BJ (cell line): Measurements from ENCODE around the gene KCNK3. TPM values are rescaled to one million over a fixed set of nuclear protein-coding genes. Genes with fewer than 3 reads are reported as not detected.

Experiments
- CTCF ChIA-PET: fragments of 350-600 bp; formaldehyde crosslinking; extraction: SDS; loops from one replicate; lab custom pipeline; 2021; ENCODE audit warnings: antibody characterized with exemption, inconsistent platforms; lab: Yijun Ruan, JAX
- POLR2A ChIA-PET: fragments of 300-600 bp; sonication (Branson Sonifier 250); formaldehyde crosslinking; extraction: SDS; loops from one replicate; lab custom pipeline; 2021; ENCODE audit warnings: antibody characterized with exemption; lab: Charles Lee
- DNase-seq: peaks from one replicate; pipeline ENCODE4 v3.0.0-alpha.2; 2011; ENCODE audit warnings: low read depth
- H3K27me3 ChIP-seq: 2 replicates; pipeline ENCODE4 v1.6.0; 2011; ENCODE audit warnings: low read length; ENCODE audit not compliant: control insufficient read depth, insufficient read depth
- H3K36me3 ChIP-seq: 2 replicates; pipeline ENCODE4 v1.5.1; 2011; ENCODE audit warnings: low read length; ENCODE audit not compliant: control insufficient read depth, insufficient read depth
- H3K4me3 ChIP-seq: 2 replicates; pipeline ENCODE4 v1.5.1; 2011; ENCODE audit warnings: low read depth, mild to moderate bottlenecking, control low read depth, low read length
- polyA plus RNA-seq: library from polyadenylated mRNA; depleted of rRNA; stranded (reverse); fragments of >200 nt; gene quantifications from 2 replicates; pipeline ENCODE4 v1.2.3, GENCODE V29; 2011
- TF ChIP-seq, protein P1 (sequence below): IDR thresholded peaks from 2 replicates; pipeline ENCODE4 v1.5.1; 2011; ENCODE audit warnings: low read depth, mild to moderate bottlenecking, control low read depth, inconsistent platforms, low read length, moderate library complexity; ENCODE audit not compliant: insufficient read depth

The KCNK3 gene
- polyA plus RNA-seq, 1 experiment, result 0.22 TPM

DNA sequence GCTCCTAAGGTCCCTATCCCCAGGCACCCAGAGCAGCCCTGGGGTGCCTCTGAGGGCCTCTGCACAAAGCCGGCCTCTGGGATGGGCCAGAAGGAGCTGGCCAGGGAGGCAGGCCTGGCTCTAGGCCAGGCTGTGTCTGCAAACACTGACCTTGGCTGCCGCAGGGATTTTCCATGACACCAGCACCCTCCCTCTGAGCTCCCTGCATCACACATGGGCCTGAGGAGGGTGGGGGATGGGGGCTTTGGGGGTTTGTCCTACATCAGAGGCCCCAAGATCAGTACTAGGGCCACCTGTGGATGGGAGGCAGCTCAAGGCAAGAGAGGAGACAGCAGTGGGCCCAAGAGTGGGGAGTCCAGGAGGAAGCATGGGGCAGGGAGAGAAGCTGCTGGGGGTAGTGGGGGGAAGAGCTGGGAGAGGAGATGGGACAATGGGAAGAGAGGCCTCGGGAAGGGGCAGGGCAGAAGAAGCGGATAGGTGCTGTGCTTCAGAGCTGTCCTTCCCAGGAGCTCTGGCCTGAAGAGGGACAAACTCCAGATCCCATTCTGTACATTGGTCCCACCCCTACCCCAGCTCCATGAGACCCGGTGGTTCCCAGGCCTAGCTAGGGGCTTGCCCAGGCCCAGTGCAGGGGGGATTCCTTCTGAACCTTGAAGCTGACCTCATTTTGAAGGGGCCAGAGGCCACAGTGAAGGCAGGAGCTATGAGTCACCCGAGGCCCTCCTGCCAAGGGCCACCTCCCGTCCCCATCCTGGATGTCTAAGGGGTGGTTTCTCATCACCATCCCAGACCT, 28.0 kb downstream of the KCNK3 start:
- CTCF ChIA-PET, result interaction anchor here (1.5 to 1.6 kb wide), 2 partner anchors 16 to 115 kb away, joined by 5 to 6 read pairs; no protein-coding TSS in a partner anchor
- Histone ChIP-seq H3K4me3 (no peak overlapping the region), H3K36me3 (no peaks in the 10 kb centered on the region), H3K27me3 (no peaks in the 10 kb centered on the region; the same call in 1 of the 2 replicates)
- DNase-seq, result no peak
- POLR2A ChIA-PET, result no interaction called here
- TF ChIP-seq, protein P1, sequence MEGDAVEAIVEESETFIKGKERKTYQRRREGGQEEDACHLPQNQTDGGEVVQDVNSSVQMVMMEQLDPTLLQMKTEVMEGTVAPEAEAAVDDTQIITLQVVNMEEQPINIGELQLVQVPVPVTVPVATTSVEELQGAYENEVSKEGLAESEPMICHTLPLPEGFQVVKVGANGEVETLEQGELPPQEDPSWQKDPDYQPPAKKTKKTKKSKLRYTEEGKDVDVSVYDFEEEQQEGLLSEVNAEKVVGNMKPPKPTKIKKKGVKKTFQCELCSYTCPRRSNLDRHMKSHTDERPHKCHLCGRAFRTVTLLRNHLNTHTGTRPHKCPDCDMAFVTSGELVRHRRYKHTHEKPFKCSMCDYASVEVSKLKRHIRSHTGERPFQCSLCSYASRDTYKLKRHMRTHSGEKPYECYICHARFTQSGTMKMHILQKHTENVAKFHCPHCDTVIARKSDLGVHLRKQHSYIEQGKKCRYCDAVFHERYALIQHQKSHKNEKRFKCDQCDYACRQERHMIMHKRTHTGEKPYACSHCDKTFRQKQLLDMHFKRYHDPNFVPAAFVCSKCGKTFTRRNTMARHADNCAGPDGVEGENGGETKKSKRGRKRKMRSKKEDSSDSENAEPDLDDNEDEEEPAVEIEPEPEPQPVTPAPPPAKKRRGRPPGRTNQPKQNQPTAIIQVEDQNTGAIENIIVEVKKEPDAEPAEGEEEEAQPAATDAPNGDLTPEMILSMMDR, result no peak

DNA sequence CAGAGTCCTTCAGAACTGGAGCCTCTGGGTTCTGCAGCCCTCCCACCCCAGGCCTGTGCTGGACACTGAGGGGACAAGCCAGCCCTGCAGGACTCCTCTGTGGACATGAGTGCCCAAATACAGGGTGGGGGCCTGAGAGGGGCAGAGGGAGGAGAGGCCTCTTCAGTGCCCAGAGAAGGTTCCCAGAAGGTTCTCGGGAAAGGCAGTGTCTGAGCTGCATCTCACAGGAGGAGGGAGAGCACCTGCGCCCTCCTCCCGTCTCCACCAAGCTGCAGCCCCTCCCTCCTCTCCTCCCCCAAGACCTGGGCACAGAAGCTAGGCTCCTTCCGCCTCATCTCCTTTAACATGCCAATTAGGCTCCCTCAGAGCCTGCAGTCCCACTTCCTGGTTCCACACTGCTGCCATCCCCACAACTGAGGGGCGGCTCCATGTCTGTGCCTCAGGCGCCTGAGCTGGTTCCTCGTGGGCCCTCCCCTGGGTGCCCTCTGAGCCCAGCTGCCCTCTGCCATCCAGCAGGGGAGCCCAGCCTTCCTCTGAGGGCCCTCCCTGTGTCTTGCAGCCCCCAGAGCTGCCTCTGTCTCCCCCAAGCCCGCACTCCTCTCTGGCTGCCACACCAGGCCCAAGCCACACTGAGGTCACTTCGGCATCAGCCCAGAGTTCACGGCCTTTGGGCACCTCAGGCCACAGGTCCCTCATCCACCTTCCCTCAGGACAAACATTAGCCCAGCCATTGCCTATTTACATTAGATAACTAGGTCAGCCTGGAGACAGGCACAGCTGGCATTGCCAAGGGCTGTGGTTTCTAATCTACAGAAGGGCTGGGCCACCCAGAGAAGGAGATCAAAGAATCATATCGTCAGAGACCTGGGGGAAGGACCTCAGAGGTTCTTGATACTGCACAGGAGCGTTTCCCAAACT, 28.9 kb downstream of the KCNK3 start:
- H3K27me3 ChIP-seq, result no peaks in the 10 kb centered on the region
- CTCF ChIA-PET, result interaction anchor here (1.5 to 1.6 kb wide), 2 partner anchors 15 to 116 kb away, joined by 5 to 6 read pairs; no protein-coding TSS in a partner anchor
- no peaks in the 10 kb centered on the region for H3K36me3 ChIP-seq
- POLR2A ChIA-PET, result no interaction called here
- no peak overlapping the region for H3K4me3 ChIP-seq
- no peak for DNase-seq
- TF ChIP-seq, protein P1, result no peak

DNA sequence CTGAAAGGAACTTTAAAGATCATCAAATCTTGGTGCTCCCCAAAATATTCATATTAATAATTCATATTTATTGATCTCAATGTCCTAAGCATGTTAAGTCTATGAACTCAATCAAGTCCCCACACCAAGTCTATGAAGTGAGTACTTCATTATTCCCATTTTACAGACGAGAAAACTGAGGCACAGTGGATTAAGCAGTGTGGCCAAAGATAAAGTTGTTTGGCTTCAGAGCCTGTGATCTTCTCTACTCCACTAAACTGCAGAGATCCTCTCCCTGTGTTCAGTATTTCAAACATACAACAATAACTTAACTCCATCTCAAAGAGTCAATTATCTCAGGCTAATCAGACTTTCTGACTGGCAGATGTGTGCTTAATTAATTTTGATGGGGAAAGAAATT, 29.8 kb downstream of the KCNK3 start:
- H3K36me3 ChIP-seq, result no peaks in the 10 kb centered on the region
- no peak overlapping the region for H3K4me3 ChIP-seq
- CTCF ChIA-PET, result no interaction called here
- TF ChIP-seq, protein P1, result no peak
- DNase-seq, result no peak
- H3K27me3 ChIP-seq, result no peaks in the 10 kb centered on the region
- POLR2A ChIA-PET, result no interaction called here

DNA sequence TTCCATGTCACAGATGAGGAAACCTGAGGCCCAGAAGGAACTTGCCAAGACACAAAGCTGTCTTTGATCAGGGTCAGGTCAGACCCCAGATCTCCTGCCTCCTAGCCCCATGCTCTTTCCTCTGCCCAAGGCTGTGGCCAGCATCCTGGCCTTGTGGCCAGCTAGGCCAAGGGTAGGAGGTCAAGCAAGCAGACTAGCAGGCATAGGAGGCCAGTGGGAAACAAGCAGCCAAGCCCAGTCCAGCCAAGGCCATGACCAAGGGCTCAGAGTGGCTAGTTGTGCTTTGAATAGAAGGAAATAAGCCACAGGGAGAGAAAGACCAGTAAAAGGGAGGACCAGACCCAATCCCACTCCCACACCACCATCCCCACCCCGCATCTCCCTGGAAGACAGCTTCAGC, 30.4 kb downstream of the KCNK3 start:
- ChIA-PET POLR2A (interaction anchor here (0.6 kb wide), 1 partner anchor 50 kb away, joined by 10 read pairs; no protein-coding TSS in a partner anchor), CTCF (interaction anchor here (0.7 kb wide), 1 partner anchor 56 kb away, joined by 4 read pairs; no protein-coding TSS in a partner anchor)
- no peaks in the 10 kb centered on the region for H3K27me3 ChIP-seq
- DNase-seq, result no peak
- TF ChIP-seq, protein P1, result no peak
- no peak overlapping the region for H3K4me3 ChIP-seq
- H3K36me3 ChIP-seq, result no peaks in the 10 kb centered on the region
